Measurements from ENCODE around the gene OR52E2. TPM values are rescaled to one million over a fixed set of nuclear protein-coding genes. Genes with fewer than 3 reads are reported as not detected.
"Not testable (repeated sequence)": the region's sequence is repeated elsewhere in the genome, so short reads cannot be mapped to it uniquely, and the experiment has no call there.

Gene OR52E2
- total RNA-seq, 1 experiment from 2014 or later, result not detected

DNA sequence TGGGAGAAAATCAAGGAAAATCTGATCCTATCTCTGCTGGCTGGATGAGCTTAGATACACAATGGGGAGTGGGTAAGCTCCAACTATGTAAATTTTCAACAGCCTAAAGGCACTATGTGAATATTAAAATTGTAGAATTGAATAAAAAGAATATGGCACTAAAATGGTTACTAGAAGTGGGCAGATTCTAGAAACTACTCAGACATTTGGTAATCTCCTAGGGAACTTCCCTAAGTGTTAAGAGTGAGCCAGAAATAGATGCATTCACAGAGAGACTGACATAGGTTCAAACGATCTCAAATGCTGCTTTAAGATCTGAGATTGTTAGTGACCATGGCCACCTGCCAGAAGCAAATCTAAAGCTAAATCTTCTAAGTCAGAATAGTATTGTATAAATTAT is 5.6 kb upstream of the OR52E2 start:
- ChIA-PET CTCF (no interaction called here), POLR2A (no interaction called here)
- TF ChIP-seq POLR2AphosphoS5 (IDR thresholded peaks at IDR 0.05; ENCODE audit: low read depth, low read length) (no peak), SIN3A (IDR thresholded peaks at IDR 0.05; ENCODE audit: borderline replicate concordance, insufficient read depth, low read depth, low read length) (no peak), CTCF (IDR thresholded peaks at IDR 0.05) (no peak), TCF7L2 (IDR thresholded peaks at IDR 0.05; ENCODE audit: low read depth, low read length) (no peak)
- TF ChIP-seq, protein P1, sequence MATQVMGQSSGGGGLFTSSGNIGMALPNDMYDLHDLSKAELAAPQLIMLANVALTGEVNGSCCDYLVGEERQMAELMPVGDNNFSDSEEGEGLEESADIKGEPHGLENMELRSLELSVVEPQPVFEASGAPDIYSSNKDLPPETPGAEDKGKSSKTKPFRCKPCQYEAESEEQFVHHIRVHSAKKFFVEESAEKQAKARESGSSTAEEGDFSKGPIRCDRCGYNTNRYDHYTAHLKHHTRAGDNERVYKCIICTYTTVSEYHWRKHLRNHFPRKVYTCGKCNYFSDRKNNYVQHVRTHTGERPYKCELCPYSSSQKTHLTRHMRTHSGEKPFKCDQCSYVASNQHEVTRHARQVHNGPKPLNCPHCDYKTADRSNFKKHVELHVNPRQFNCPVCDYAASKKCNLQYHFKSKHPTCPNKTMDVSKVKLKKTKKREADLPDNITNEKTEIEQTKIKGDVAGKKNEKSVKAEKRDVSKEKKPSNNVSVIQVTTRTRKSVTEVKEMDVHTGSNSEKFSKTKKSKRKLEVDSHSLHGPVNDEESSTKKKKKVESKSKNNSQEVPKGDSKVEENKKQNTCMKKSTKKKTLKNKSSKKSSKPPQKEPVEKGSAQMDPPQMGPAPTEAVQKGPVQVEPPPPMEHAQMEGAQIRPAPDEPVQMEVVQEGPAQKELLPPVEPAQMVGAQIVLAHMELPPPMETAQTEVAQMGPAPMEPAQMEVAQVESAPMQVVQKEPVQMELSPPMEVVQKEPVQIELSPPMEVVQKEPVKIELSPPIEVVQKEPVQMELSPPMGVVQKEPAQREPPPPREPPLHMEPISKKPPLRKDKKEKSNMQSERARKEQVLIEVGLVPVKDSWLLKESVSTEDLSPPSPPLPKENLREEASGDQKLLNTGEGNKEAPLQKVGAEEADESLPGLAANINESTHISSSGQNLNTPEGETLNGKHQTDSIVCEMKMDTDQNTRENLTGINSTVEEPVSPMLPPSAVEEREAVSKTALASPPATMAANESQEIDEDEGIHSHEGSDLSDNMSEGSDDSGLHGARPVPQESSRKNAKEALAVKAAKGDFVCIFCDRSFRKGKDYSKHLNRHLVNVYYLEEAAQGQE (IDR thresholded peaks at IDR 0.05; ENCODE audit: insufficient read depth in 1 of 2, low read depth in 2 of 2, low read length in 1 of 2), result no peak
- DNase-seq (ENCODE audit: low read depth, low spot score) (no peak), ATAC-seq (no peak)
- intact Hi-C loops (cut with micrococcal nuclease; ENCODE audit: unreplicated experiment) (no loop called here), in situ Hi-C loops (cut with HindIII; ENCODE audit: low pct_unique_long_range_greater_than_20kb, low sequenced_read_pairs) (no loop called here)
- BruUV-seq (replicated peaks), result no TSS peak
- Histone ChIP-seq H3K4me1 (ENCODE audit: control insufficient read depth, insufficient read depth, low read length) (no peaks in the 10 kb centered on the region), H3K36me3 (ENCODE audit: control insufficient read depth, insufficient read depth, low read length) (no peaks in the 10 kb centered on the region), H3K4me3 (ENCODE audit: low read depth in 2 of 2, low read length in 2 of 2) (no peak overlapping the region), H3K27ac (ENCODE audit: low read length) (no peak overlapping the region), H3K9me3 (ENCODE audit: control insufficient read depth, insufficient read depth, low read depth, low read length) (no peaks in the 10 kb centered on the region), H3K27me3 (ENCODE audit: control insufficient read depth, insufficient read depth, low read length) (no peaks in the 10 kb centered on the region)

- ATAC-seq; CTCF ChIA-PET; POLR2A ChIA-PET; H3K27ac ChIP-seq (ENCODE audit: low read length); H3K4me3 ChIP-seq (ENCODE audit: low read depth in 2 of 2, low read length in 2 of 2); DNase-seq (ENCODE audit: low read depth, low spot score); in situ Hi-C loops (cut with HindIII; ENCODE audit: low pct_unique_long_range_greater_than_20kb, low sequenced_read_pairs); H3K9me3 ChIP-seq (ENCODE audit: control insufficient read depth, insufficient read depth, low read depth, low read length); H3K27me3 ChIP-seq (ENCODE audit: control insufficient read depth, insufficient read depth, low read length); H3K36me3 ChIP-seq (ENCODE audit: control insufficient read depth, insufficient read depth, low read length); H3K4me1 ChIP-seq (ENCODE audit: control insufficient read depth, insufficient read depth, low read length); BruUV-seq (replicated peaks); intact Hi-C loops (cut with micrococcal nuclease; ENCODE audit: unreplicated experiment): not testable (repeated sequence)
These were observed 748 bp downstream of the OR52E2 start for GRCh38 chr11:5058679-5059078.

DNA sequence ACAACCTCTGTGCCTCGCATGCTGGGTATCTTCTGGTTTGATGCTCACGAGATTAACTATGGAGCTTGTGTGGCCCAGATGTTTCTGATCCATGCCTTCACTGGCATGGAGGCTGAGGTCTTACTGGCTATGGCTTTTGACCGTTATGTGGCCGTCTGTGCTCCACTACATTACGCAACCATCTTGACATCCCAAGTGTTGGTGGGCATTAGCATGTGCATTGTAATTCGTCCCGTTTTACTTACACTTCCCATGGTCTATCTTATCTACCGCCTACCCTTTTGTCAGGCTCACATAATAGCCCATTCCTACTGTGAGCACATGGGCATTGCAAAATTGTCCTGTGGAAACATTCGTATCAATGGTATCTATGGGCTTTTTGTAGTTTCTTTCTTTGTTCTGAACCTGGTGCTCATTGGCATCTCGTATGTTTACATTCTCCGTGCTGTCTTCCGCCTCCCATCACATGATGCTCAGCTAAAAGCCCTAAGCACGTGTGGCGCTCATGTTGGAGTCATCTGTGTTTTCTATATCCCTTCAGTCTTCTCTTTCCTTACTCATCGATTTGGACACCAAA is 12.6 kb downstream of the OR52E2 start:
- DNase-seq (ENCODE audit: low read depth, low spot score), result no peak
- BruUV-seq (replicated peaks), result no TSS peak
- no peak for ATAC-seq
- in situ Hi-C loops (cut with HindIII; ENCODE audit: low pct_unique_long_range_greater_than_20kb, low sequenced_read_pairs) (no loop called here), intact Hi-C loops (cut with micrococcal nuclease; ENCODE audit: unreplicated experiment) (no loop called here)
- Histone ChIP-seq H3K4me1 (ENCODE audit: control insufficient read depth, insufficient read depth, low read length) (no peaks in the 10 kb centered on the region), H3K27ac (ENCODE audit: low read length) (no peak overlapping the region), H3K9me3 (ENCODE audit: control insufficient read depth, insufficient read depth, low read depth, low read length) (no peaks in the 10 kb centered on the region), H3K36me3 (ENCODE audit: control insufficient read depth, insufficient read depth, low read length) (no peaks in the 10 kb centered on the region), H3K4me3 (ENCODE audit: low read depth in 2 of 2, low read length in 2 of 2) (no peak overlapping the region), H3K27me3 (ENCODE audit: control insufficient read depth, insufficient read depth, low read length) (no peaks in the 10 kb centered on the region)
- TF ChIP-seq, protein P1 (IDR thresholded peaks at IDR 0.05; ENCODE audit: insufficient read depth in 1 of 2, low read depth in 2 of 2, low read length in 1 of 2), result no peak
- TF ChIP-seq POLR2AphosphoS5 (IDR thresholded peaks at IDR 0.05; ENCODE audit: low read depth, low read length) (no peak), SIN3A (IDR thresholded peaks at IDR 0.05; ENCODE audit: borderline replicate concordance, insufficient read depth, low read depth, low read length) (no peak), TCF7L2 (IDR thresholded peaks at IDR 0.05; ENCODE audit: low read depth, low read length) (no peak), CTCF (IDR thresholded peaks at IDR 0.05) (no peak)
- CTCF ChIA-PET, result no interaction called here
- POLR2A ChIA-PET, result no interaction called here

Data from Panc1 (cell line).